NCI-H2107 treated with DMSO at 0.1 percent for 48 hours (cell line): ENCODE data around the gene CCND2.
"Not testable (repeated sequence)": the region's sequence is repeated elsewhere in the genome, so short reads cannot be mapped to it uniquely, and the experiment has no call there.

Source experiments
- DNase-seq: peaks from one replicate; lab custom pipeline; 2025; ENCODE audit not compliant: unreplicated experiment; lab: John Stamatoyannopoulos, UW

Gene CCND2

DNA sequence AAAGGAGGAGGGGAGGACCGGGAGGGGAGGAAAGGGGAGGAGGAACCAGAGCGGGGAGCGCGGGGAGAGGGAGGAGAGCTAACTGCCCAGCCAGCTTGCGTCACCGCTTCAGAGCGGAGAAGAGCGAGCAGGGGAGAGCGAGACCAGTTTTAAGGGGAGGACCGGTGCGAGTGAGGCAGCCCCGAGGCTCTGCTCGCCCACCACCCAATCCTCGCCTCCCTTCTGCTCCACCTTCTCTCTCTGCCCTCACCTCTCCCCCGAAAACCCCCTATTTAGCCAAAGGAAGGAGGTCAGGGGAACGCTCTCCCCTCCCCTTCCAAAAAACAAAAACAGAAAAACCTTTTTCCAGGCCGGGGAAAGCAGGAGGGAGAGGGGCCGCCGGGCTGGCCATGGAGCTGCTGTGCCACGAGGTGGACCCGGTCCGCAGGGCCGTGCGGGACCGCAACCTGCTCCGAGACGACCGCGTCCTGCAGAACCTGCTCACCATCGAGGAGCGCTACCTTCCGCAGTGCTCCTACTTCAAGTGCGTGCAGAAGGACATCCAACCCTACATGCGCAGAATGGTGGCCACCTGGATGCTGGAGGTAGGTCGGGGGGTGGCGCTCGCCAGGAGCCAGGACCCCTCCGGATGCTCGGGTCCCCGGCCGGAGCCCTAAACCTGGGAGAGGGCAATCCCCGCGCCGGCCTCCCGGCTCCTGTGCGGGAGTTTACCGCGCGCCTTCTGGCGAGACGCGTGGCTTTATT lies at the start of gene CCND2:
Gene CCND2, plus strand, starts transcription at position 111 of the 744 bp plus-strand sequence. Its CDS starts 279 bp downstream, at position 390.
- DNase-seq = no peak

DNA sequence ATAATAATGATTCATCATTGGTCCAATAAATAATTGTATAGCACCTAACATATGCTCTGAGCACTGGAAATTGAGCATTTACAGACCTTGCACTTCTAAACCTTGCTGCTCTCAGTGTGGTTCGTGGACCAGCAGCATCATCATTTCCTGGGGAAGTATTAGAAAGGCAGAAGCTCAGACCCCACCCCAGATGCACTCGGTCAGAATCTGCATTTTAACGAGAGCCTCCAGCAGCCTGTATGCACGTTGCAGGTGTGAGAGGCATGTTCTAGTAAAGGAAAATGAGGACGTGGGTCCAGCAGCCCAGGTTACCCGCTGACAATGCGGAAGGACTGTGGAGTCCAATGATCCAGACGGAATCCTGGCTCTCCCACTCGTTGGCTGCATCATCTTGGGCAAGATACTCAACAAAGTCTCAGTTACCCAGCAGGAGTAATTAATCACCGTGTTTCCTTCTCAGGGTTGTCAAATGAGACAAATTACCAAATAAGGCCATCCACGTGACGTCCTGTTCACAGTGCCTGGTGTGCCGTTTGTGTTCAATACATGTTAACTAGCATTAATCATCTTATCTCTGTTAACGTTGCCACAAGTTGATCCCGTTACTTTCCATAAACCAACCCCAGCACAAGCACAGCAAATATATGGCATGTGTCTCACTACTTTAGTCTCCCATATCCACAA lies 49.2 kb upstream of the CCND2 start:
- no peak for DNase-seq

DNA sequence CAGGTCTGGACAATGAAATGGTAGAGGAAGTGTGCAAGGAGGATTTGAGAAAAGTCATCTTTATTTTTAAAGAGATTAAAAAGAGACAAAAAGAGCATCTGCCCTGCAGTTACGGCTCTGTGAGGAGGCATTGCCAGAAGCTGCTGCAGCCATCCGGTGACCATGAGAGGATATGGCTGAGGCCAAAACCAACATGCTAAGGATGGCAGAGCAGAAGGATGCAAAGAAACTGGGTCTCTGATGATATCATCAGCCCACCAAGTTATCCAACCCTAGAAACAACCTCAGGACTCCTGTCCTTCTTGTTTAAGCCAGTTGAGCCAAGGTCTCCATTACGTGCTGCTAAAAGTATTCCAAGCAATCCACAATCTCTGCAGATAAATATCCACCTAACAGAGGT lies 48.0 kb upstream of the CCND2 start:
- DNase-seq = no peak

DNA sequence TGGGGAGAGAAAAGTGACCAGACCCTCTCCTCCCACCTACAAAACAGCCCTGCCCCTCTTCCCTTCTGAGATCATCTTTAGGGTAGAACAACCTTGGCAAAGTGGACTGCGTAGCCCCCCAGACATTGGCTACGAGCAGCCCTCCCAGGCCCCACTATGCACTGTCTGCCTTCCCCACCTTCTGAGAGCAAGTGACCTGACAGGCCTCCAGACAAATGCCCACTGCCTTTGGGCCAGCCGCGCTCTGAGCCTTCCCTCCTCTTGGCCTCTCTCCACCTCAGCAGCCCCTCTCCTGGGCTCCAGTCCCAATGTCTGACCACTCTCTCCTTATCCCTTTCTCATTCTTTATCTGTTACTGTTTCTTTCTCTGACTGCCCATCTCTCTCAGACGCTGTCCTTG lies 46.5 kb upstream of the CCND2 start:
- DNase-seq = no peak

DNA sequence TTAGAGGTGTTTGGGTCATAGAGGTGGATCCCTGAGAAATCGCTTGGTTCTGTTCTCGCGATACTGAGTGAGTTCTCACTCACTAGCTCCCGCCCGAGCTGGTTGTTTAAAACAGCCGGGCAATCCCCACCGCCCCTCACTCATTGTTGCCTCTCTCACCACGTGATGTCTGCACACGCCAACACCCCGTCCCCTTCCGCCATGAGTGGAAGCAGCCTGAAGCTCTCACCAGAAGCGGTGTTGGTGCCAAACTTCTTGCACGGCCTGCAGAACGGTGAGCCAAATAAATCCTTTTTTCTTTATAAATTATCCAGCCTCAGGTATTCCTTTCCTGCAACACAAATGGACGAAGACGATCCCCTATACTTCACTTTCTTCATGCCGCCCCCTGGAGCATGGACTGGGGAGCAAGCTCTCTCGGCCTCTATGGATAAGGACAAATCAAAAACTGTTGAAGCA lies 45.4 kb upstream of the CCND2 start:
- no peak for DNase-seq

DNA sequence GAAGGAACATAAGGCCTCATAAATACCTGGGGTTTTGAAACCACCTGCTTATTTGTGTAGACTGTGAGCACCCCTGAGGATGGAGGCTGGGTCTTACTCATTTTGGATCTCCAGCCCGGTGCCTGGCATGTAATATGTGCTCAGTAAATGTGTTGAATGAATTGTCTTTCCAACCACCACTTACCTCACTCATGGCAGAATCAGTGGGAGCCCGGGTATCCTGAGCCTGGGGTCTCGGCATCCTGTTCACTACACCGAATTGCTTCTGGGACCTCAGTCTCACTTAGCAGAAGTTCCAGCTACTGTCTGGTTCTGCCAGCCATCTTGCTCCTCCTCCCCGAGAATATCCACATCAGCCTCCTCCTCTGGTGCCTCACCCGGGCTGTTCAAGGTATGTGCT lies 43.0 kb upstream of the CCND2 start:
- no peak for DNase-seq

DNA sequence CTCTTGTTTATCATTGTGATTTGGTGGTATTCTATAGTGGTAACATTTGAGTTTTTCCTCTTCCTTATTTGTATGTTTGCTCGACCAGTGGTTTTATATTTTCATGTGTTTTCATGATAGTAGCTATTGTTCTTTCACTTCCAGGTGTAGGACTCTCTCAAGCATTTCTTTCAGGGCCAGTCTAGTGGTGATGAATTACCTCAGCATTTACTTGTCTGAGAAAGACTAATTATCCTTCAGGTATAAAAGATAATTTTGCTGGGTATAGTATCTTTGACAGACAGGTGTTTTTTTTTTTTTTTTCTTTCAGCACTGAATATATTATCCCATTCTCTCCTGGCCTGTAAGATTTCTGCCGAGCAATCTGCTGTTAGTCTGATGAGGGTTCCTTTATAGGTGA lies 35.0 kb upstream of the CCND2 start:
- no peak for DNase-seq

DNA sequence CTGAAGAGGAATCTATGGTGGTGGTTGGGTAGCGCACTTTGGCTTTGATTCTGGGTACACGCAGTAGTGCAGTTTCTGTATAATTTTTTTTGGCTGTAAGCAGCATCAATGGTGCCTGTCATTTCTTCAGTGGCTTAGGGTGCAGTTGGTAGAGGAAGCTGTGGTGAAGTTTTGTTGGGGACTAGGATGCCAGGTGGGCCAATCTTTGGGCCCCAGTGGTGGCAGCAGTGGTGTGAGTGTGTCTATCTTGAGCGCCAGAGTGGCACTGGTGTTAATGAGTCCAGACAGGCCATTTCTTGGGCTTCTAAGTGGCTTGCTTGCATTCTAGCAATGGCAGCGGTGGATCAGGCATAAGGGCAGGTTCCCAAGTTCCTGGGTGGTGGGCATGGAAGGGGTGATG lies 33.8 kb upstream of the CCND2 start:
- DNase-seq = no peak

DNA sequence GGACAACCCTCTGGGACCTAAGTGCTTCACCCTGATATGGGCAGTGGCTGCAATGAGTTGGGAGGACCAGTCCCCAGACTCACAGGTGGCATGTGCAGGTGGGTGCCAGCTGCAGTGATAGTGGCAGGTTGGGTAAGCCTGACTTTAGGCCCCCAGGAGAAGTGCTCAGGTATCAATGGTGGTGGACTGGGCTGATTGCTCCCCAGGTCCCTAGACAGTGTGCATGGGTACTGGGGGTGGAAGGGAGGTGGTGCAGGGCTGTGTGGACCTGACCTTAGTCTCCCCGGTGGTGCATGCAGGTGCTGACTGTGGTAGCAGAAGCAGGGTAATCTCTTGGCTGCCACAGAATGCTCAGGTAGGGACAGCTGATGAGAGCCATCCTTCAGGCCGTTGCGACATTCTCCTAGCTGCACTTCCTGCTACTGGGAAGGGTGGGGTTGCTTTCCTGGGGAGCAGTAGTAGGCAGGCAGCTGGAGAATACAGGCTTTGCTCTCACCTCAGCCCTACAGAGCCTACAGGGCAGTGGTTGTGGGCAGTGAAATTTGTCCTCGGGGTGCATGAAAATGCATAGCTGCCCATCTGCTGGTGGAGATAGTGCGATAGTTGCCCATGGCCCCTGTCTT lies 33.3 kb upstream of the CCND2 start:
- no peak for DNase-seq

DNA sequence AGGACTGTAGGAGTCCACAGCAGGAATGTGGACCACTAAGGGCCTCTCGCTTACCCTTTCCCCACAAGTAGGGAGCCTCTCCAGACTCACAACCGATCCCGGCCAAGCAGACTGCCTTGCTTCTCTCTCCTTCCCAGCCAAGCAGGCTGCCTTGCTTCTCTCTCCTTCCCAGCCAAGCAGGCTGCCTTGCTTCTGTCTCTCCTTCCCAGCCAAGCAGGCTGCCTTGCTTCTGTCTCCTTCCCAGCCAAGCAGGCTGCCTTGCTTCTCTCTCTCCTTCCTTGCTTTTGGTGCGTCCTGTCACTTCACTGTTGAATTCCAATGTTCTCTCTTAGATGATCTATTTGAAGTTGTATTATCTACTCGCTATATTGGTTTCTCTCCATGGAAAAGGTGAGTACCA lies 32.6 kb upstream of the CCND2 start:
- no peak for DNase-seq

DNA sequence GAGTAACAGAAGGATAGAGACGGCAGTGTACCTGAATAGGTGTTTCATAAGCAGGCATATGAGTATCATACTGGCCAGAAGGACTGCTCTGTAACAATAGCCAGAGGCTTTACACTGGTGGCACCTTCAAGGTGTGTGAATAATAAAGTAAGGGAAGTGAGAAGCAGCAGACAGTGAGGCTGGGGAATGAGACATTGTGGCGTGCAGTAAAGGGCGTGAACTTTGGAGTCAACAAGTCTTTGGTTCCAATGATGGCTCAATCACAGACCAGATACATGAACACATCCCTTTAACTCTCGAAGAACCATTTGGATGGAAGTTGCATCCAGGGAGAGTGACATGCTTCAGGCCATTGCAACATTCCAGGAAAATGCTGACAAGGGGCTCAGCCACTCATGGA lies 32.0 kb upstream of the CCND2 start:
- no peak for DNase-seq

DNA sequence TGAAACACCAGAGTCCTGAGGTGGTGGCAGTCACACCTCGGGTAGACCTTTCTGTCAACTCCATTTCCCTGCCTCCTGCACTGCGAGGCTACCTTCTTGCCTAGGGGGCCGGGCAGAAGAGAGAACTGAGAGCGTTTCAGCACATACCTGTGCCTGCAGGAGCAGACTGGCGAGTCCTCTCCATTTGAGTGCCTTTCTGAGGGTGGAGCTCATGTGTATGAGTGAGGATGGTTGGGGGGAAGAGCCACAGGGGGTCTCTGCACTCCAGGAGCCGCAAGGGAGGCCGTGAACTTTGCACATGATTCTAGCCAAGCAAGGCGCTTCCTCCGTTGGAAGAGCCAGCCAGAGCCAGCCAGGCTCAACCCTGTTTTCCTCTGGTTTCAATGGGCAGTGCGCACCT lies 31.0 kb upstream of the CCND2 start:
- DNase-seq = no peak

DNA sequence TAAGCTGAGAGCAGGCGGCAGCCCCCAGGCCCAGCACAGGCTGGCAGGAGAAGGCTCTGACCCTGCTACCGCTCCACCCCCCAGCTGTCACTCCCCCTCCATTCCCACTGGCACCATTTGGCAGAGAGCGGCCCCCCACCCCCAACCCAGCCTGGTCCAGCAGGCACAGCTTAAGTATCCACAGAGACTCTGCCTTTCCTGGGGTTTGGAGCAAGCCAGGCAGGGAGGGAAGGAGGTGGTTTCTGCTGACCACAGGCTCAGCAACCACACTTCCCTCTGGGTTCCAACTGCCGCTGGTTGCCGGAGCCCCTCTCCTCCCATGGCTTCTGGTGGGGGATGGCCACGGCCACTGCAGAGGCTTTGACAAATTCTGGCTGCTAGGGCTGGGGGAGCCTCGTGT lies 30.5 kb upstream of the CCND2 start:
- no peak for DNase-seq

DNA sequence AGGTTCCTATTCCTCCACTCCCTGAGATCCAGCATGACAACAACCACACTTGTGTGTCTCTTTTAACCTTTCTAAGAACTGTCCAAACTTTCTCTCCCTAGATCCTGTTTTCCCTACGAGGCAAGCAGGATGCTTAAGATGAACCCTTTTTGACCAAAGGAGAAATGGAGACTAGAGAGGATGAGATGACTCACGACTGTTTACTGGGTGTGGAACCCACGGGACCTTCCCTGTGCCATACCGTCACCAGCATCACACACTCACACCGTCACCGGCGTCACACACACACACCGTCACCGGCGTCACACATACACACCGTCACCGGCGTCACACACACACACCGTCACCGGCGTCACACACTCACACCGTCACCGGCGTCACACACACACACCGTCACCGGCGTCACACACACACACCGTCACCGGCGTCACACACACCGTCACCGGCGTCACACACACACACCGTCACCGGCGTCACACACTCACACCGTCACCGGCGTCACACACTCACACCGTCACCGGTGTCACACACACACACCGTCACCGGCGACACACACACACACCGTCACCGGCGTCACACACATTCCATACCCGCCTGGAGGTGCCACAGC lies 30.0 kb upstream of the CCND2 start:
- DNase-seq = not testable (repeated sequence)

DNA sequence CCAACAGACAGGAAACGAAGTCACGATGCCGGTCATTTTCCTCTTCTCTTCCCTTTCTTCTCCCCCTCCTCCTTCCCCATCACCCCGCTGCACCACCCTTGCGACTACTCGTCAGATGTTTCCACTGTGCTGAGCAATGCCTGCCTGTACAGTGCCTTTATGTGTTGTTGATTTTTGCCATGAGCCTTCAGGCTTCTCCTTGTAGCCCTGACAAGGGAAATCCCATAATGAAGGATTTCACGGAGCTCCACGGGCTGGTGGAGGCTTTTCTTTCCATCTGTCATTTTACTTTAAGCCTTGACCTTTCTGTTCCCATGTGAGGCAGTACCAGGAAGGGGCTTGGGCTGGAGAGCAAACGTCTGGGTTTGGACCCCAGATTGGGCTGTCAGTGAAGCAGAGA lies 28.7 kb upstream of the CCND2 start:
- DNase-seq = no peak

DNA sequence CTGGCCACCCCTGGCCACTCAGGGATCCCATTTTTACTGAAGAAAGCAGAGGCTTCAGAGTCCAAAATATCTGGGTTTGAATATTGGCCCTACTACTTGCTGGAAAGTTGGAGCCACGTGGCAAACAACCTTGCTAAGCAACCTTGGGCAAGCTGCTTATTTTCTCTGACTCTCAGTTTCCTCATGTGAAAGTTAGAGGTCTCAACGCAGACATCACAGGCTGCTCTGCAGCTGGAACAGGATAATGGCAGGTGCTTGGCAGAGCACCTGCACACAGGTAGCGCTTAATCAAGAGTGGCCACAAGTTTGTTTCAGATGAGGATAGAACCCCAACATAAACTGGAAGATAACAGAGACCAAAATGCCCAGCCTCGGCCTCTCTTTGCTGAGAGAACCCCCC lies 28.1 kb upstream of the CCND2 start:
- no peak for DNase-seq

DNA sequence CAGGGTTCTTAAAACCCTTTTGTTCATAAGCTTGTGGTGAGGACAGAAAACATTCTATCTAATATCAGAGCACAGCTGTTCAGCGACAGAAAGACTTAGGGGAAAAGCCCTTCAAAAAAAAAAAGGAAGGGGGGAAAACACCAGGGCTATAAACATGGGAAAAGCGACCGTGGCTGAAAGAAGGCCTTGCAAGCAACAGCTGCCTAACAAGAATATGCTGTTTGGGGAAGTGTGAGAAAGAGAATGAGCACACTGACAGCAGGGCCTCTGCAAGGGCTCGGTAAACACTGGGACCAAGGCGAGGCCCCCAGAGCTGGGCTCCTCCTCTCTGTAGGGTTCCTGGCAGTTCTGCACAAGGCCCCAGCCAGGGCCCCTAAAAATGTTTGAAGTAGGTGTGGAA lies 27.4 kb upstream of the CCND2 start:
- no peak for DNase-seq

DNA sequence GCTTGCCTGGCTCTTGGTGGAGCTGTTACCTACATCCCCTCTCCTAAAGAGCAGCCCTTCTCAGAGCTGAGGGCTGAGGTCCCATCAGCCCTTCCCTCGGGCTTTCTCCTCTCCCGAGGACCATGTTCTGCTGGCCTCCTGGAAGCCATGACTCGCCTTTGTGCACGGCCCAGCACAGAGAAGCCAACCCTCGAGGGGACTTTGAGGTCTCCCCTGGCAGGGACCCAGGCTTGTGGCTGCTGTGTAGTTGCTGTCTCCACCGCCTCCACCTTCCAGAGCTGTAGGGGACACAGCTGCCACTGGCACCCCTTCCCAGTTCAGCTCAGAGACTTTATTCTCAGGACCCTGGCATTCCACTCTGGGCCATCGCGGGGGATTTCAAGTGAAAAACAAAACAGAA lies 22.9 kb upstream of the CCND2 start:
- DNase-seq = no peak

DNA sequence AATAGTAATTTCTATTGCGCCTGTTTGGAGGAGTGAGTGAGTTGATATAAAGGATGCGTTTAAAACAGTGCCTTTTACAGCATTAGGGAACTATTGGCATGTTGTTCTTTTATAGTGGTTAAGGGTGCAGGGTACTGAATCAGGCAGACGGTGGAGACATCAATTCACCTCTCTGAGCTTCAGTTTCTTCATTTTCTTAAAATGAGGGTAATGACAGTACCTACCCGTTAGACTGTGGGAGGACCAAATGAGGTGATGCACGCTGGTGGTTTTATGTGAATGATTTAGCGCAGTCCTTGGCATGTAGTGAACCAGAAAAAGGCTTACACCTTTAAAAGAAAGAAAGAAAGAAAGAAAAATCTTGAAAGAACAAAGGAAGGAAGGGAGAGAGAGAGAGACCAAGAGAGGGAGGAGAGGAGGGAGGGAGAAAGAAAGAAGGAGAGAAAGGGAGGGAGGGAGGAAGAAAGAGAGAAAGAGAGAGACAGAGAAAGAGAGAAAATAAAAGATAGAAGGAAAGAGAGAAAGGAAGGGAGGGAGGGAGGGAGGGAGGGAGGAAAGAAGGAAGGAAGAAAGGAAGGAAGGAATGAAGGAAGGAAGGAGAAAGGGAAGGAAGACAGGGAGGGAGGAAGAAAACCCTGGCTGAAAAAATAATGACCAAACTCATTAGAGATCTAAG lies 22.2 kb upstream of the CCND2 start:
- no peak for DNase-seq

DNA sequence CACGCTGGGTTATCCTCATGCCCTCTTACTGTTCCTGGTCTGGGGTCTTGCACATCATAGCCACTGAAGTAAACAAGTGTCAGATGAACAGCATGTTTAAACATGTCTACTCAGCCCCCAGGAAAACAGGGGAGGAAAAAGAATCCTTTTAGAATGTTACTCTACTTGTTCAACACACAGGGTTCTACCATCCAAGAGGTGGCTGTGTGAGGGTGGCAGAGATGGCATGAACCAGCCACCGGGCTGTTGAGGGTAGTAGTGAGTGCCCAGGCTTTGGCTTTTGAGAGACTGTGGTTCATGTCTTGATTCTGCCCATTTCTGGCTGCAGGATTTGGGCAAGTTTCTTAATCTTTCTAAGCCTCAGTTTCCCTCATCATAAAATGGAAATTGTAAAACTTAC lies 21.6 kb upstream of the CCND2 start:
- no peak for DNase-seq

DNA sequence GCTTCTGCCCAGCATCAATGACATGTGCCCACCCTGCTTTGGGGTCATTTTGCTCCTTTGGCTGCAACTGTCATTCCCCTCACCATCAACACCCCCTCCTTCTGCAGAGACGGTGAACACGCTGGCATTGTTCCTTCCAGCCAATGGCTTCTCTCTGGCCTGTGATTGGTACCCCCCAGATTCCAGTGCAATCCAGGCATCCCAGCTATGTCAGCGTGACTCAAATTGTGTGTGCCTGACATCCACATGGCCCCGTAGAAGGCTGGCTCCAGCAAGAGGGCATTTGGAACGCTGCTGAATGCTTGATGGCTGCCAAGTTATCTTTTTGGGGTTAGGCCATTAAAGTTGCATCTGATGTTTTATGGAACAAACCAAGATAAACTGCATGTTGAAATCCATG lies 21.0 kb upstream of the CCND2 start:
- no peak for DNase-seq
